PC-9 (cell line): ENCODE data around the gene CDK8.

Experiments used
- EZH2 ChIP-seq: fragments of 200-600 bp; sonication (generic); IDR thresholded peaks from 2 replicates; pipeline ENCODE4 v1.8.0; 2017; ENCODE audit warnings: antibody characterized with exemption, low read depth
- TF ChIP-seq, protein P1 (sequence below): fragments of 200-600 bp; sonication (generic); conservative IDR thresholded peaks from 2 replicates; pipeline ENCODE4 v1.6.1; 2017; ENCODE audit warnings: mixed run types, antibody characterized with exemption, mild to moderate bottlenecking, moderate library complexity

GRCh38 chr13:26412263-26412662 is 158.3 kb downstream of the CDK8 start:
- TF ChIP-seq, protein P1, sequence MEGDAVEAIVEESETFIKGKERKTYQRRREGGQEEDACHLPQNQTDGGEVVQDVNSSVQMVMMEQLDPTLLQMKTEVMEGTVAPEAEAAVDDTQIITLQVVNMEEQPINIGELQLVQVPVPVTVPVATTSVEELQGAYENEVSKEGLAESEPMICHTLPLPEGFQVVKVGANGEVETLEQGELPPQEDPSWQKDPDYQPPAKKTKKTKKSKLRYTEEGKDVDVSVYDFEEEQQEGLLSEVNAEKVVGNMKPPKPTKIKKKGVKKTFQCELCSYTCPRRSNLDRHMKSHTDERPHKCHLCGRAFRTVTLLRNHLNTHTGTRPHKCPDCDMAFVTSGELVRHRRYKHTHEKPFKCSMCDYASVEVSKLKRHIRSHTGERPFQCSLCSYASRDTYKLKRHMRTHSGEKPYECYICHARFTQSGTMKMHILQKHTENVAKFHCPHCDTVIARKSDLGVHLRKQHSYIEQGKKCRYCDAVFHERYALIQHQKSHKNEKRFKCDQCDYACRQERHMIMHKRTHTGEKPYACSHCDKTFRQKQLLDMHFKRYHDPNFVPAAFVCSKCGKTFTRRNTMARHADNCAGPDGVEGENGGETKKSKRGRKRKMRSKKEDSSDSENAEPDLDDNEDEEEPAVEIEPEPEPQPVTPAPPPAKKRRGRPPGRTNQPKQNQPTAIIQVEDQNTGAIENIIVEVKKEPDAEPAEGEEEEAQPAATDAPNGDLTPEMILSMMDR = no peak
- TF ChIP-seq EZH2 = no peak
